Head of caudate nucleus (tissue), 42 donors: ENCODE results near the gene NT5M.
"Not testable (repeated sequence)": the region's sequence is repeated elsewhere in the genome, so short reads cannot be mapped to it uniquely, and the experiment has no call there.

Experiments
- DNase-seq, 42 donors: peaks; one replicate each; pipeline versions ENCODE4 v3.0.0 to v3.0.0-alpha.2; 2020 to 2021; ENCODE audit warnings: mixed read lengths in 7 of 42
- intact Hi-C: fragments of 100-400 bp; cut with DNase I; formaldehyde crosslinking; loops from one replicate; pipeline ENCODE4 v1.15.0; 2022

NT5M gene

DNA sequence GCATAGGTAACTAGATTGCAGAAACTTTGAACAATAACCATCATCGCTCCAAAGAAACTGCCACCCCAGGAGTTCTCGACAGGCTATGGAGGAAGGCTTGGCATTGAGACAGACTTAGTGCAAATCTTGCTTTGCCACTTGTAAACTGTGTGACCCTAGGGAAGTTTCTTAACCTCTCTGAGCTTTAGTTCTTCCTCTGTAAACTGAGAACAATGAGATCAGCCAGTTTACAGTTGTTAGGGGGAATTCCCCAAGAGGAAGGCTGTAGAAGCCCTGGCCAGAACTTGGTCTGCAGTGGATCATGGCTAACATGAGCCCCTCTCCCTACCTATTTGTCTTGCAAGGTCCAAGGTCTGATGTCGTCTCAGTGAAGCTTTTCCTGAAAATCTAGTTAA, 78.9 kb downstream of the NT5M start:
- intact Hi-C loops = no loop called here
- no peak for DNase-seq

- no peak for DNase-seq
- intact Hi-C loops = no loop called here
Measured at GRCh38 chr17:17382971-17383370, 79.8 kb downstream of the NT5M start.

DNA sequence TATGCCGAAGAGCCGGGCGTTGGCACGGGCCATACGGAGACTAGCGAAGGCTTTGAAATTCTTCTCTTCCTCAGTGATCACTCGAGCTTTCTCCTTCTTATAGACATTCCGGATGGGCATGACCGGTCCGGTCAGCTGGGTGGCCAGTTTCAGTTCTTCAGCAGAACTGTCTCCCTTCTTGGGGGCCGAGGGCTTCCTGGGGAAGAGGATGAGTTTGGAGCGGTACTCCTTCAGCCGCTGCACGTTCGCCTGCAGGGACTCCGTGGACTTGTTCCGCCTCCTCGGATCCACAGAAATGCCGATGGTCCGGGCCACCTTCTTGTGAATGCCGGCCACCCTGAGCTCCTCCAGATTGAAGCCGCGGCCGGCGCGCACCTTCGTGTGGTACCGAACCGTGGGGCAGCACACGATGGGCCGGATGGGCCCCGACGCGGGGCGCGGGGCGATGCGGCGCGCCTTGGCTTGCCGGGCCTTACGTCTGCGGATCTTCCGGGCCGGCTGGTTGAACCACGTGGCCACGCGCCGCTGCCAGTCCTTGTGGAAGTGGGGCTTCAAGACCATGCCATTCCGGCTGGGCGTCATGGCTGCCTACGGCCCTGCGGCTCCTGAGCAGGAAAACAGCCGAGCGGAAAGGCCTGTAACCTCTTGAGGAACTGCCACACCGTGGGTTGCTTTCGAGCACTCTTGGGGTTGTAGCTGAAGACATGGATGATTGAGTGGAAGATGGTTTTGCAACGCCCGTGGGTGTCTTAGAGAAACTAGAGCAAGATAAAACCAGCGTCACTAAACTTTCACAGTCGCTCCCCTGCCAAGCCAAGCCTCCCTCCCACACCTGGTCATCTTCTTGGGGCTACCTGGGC, 80.5 kb downstream of the NT5M start:
- DNase-seq = peak in 11 of 42 donors; percentile 21 to 69 (median 43)
- intact Hi-C loops = not testable (repeated sequence)

- intact Hi-C loops = no loop called here
- DNase-seq = no peak
Measured at GRCh38 chr17:17384291-17384615, 81.1 kb downstream of the NT5M start.

- no peak for DNase-seq
- intact Hi-C loops = no loop called here
Measured at GRCh38 chr17:17384961-17385360, 81.8 kb downstream of the NT5M start.

- DNase-seq = peak in 35 of 42 donors; percentile 23 to 79 (median 57)
- intact Hi-C loops = no loop called here
Measured at GRCh38 chr17:17385491-17385890, 82.3 kb downstream of the NT5M start.

GRCh38 chr17:17386094-17386800, 83.1 kb downstream of the NT5M start:
- peak in 10 of 42 donors; percentile 27 to 71 (median 40) for DNase-seq
- intact Hi-C loops = no loop called here

DNA sequence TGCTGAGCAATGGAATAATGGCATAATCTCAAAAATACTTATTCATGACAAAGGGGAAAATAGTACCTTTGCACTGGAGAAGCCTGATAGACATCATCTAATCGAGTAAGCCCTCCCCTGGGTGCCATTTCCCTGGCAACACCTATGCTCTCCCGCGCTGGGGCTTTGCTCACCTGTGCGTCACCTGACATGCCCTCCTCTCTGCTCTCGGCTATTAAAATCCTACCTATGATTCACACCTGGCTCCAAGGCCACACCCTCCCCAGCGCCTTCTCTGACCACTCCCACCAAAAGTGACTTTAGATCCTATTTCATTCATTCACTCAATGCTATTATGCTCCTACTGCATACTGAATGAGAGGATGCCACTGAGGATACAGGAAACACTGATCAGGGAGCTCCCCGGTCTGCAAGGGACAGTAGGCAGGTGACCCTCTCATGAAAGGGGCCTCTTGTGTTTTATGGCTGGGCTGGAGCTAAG, 83.9 kb downstream of the NT5M start:
- no peak for DNase-seq
- intact Hi-C loops = no loop called here

DNA sequence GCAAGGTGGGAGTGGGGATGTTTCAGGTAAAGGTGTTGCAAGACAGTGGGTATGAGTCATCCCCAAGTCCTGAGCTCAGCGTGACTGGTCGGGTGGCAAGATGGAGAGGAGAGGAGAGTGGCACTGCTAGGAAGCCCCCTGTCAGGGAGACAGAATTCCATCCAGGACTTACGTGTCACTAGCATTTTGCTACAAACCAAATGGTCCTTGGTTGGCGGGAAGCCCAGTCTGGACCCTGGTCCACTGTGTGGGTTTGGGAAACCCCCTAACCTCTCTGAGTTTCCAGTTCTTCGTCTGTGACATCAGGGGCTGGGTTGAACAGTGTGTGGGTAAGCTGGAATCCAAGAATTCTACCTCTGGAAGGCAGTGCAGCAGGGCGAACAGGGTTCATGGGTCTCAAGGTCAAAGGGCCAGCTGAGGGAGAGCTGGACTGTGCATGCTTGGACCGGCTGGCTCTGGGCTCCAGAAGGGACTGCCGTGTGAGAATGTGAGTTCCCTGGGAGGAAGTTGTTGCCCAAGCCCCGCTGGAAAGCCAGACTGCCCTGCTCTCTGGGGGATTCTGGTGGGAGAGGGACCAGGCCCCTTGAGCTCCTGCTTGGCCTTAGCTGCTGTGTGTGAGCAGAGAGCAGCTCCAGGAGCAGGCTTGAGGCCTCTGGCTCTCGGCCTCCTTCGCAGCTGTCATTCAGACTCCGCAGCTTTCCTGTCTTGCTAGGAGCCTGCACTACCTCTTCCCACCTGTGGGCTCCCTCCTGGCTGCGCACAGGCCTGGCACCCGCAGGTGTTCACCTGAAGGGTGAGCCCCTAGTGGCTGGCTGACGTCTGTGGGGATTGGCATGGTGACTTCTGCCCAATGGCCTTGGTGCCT, 84.6 kb downstream of the NT5M start:
- intact Hi-C loops = no loop called here
- no peak for DNase-seq

- no peak for DNase-seq
- intact Hi-C loops = no loop called here
Measured at GRCh38 chr17:17388657-17389496, 85.7 kb downstream of the NT5M start.

- DNase-seq = no peak
Measured at GRCh38 chr17:17391668-17392370, 88.6 kb downstream of the NT5M start.

DNA sequence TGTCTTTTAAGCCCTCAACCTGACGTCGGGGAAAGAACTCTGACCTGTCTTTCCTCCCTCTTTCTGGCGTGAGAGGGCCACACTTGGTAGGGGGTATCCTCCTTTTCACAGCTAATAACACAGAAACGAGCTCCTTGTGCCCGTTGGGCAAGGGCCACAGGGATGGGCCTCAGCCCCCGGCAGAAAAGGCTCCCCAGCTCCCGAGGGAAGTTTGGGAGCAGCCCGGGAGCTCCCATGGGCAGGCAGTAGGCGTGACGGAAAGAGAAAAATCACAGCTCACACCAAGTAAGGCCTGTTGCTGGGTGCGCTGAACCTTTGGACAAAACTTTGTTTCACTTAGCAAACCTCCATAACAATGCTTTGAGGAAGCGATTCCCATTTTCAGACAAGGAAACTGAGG, 90.8 kb downstream of the NT5M start:
- no peak for DNase-seq
- intact Hi-C loops = no loop called here

More at GRCh38 chr17:17391668-17392370, 88.6 kb downstream of the NT5M start:
- intact Hi-C loops = no loop called here

DNA sequence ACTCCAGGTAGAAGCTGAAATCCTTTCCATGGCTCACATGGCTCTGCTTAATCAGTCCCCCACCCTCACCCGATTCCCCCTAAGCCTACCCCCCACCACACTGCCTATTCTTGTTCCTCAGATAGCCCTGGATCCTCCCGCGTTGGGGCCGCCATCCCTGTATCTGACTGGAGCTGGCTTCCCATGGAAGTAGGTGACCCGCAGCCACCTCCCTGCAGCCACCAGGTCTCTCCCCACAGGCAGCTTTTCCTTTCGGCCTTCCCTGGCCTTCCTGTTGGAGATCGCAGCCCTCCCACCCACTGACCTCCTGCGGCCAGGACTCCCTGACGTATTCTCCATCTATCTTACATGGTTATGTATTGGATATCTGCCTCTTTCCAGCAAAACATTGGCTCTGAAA, 91.3 kb downstream of the NT5M start:
- intact Hi-C loops = no loop called here
- no peak for DNase-seq

GRCh38 chr17:17395246-17395802, 92.2 kb downstream of the NT5M start:
- intact Hi-C loops = no loop called here
- no peak for DNase-seq

DNA sequence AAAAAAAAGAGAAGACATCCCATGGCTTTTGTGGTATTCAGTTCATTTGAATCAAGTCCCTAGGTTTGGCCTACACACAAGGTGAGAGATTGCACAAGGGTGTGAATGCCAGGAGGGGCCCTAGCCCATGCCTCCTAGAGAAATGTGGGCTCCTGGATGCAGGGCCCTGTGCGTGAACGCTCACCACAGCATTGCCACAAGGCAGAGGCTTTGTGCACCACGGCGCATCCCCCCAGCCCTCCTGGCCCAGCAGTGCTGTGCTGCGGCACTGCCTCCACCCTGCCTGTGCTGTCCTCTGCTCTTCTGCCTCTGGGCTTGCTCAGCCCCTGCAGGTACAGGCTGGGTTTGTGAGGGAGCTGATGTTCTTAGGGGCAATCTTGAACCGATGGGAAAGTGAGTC, 92.7 kb downstream of the NT5M start:
- intact Hi-C loops = no loop called here
- DNase-seq = no peak
